ENCODE data around the gene CNKSR1.
A peak's percentile ranks its signal among the peaks of the same experiment; 100 is the strongest.

Gene CNKSR1

DNA sequence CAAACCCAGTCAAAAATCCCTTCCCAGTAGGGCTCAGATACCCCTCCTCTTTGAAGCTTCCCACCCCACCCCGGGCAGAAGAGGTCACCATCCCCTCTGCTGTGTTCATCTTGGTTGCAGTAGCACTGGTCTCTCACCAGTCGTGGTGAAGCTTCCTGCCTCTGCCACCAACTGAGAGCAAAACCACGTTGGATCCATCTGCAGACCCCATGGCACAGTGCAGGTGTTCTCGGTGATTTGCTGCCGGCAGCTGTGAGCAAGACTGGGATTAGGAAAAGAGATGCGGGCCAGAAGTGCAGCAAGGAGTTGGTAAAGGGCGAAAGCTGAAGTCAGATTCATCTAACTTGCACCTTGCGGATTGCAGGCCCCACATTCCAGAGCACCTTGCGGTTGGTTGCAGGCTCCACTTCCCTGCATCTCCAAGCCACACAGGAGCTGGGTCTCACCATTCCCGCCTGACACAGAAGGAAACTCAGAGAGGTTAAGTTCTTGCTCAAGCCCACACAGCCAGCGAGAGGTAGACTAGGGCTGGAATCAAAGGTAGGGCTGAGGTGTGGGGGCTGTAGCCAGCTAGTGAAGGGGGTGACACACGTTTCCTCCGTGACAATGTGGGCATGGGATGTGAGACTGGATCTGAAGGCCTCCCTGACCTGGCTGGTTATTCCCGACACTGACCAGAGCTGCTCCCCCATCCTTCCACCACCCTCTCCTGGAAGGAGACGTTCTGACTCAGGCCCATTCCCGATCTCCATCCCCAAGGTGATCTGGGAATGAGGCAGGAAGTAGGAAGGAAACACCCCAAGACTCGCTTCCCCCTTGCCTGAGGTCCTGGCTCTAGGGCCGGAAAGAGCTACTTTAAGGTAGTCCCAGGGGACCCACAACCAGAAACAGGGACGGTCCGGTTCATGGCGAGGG lies 21.7 kb upstream of the CNKSR1 start:
- DNase-seq (ENCODE audit: low spot score), result no peak
- H3K36me3 Mint-ChIP-seq (ENCODE audit: low read depth), result no peaks in the 10 kb centered on the region
- peaks cover 64% of the 10 kb centered on the region for H3K27me3 Mint-ChIP-seq (ENCODE audit: low read depth)
- H3K4me3 Mint-ChIP-seq, result no peak overlapping the region
- H3K4me1 Mint-ChIP-seq (ENCODE audit: low read depth), result peaks cover 3% of the 10 kb centered on the region
- H3K9me3 Mint-ChIP-seq, result no peaks in the 10 kb centered on the region
- H3K27ac Mint-ChIP-seq, result no peak overlapping the region

DNA sequence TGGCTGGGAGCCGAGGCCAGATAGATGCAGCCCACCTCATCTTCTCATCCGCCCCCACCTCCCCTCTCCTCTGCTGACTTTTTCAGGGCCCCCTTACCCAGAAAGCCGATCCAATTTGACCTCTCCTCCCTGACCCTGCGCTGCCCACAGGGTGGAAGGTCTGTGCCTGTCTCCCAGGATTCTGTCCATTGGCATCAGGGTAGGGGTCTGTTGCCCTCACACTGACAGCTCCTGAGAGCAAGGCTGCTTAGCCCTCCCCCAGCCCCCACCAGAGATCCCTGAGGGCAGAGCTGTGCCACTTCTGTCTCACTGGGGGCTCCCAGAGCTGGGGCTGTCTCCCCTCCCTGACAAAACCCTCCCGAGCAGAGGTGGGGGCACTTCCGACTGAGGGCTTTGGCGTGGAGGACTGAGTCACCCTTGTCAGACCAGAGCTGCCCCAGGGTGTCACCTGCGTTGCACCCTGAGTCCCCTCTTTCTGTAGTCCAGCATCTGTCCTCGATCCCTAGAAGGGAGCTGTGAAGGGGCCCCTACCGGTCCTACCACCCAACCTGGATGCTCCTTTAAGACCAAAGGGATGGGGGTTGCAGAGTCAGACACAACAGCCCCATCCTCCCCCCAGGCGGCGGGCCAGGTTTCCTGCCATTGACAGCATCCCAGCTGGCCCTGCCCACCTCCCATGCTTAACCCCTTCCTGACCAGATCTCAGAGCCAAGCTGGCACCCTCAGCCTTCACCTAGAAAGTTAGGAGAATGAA lies 20.8 kb upstream of the CNKSR1 start:
- Mint-ChIP-seq H3K4me3 (no peak overlapping the region), H3K27ac (no peak overlapping the region), H3K4me1 (ENCODE audit: low read depth) (peaks cover 3% of the 10 kb centered on the region), H3K9me3 (no peaks in the 10 kb centered on the region), H3K27me3 (ENCODE audit: low read depth) (peaks cover 67% of the 10 kb centered on the region), H3K36me3 (ENCODE audit: low read depth) (no peaks in the 10 kb centered on the region)
- DNase-seq (ENCODE audit: low spot score), result no peak

DNA sequence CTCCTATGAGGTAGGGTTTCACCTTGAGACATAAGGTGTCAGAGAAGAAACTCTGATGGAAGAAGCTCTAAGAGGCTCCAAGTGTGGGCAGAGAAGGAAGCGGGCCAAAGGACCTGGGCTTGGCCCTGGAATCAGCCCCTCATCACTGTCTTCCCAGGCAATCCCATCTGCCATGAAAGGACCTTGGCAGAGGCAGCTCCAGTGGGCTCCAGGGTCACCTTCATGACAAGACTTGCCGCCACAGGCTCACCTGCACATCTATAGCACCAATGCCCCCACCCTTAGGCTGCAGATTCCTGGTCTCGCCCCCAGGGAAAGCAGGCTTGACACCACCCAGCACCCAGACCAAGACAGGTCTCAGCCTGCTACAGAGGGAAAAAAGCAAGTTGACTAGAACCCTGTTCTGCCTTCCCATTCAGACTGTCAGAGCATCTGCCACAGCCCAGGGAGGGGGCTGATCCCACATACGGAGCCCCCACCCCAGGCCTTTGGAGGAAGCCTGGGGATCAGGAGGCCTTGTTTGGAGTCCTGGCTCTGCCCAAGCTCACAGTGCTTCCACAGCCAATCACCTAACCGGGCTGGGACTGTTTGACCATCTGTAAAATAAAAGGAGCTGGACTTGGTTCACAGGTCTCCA lies 18.9 kb upstream of the CNKSR1 start:
- Mint-ChIP-seq H3K36me3 (ENCODE audit: low read depth) (no peaks in the 10 kb centered on the region), H3K9me3 (no peaks in the 10 kb centered on the region), H3K27me3 (ENCODE audit: low read depth) (peaks cover 67% of the 10 kb centered on the region), H3K27ac (no peak overlapping the region), H3K4me1 (ENCODE audit: low read depth) (peaks cover 6% of the 10 kb centered on the region), H3K4me3 (no peak overlapping the region)
- DNase-seq (ENCODE audit: low spot score), result no peak

DNA sequence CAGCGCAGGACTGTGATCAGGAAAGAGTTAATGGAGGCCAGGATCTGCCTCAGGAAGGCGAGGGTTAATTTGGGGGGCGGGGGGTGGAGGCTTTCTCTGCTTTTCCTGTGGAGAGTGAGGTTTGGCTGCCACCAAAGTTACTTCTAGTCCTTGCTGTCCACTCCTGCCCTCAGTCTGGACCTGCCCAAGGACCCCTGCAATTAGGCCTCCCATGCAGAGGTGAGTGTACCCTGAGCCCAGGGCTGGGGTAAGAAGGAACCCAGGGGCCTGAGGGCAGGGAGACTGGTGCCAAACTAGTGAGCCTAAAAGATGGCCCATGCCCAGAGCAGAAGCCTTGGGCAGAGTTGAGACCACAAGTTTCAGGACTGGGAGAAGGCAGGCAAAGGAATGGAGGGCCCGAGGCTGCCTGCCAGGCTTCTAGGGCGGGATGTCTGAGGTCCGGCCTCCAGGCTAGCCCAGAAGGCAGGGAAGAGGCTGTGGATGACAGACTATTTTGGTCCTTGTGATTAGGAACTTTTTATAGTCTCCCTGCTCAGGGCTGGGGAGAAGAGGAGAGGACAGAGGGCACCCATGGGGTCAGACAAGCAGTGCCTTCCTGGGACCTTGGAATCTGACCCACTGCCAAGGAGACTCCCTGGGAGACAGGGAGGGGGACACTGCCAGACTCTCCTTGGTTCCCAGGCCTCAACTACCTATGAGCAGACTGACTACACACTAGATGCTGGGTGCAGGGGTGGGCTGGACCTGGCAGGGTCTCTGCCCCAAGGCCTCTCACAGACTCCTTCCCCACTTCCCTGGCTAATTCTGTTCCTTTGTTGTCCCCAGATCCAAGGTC lies 18.2 kb upstream of the CNKSR1 start, which contains the start of gene FAM110D:
TSS of gene FAM110D (plus strand) at position 172 of the 835 bp plus-strand sequence. CDS start 2,213 bp downstream, outside the sequence.
- Mint-ChIP-seq H3K9me3 (no peaks in the 10 kb centered on the region), H3K36me3 (ENCODE audit: low read depth) (no peaks in the 10 kb centered on the region), H3K27me3 (ENCODE audit: low read depth) (peaks cover 64% of the 10 kb centered on the region), H3K27ac (no peak within 1 kb of the TSS), H3K4me1 (ENCODE audit: low read depth) (peaks cover 8% of the 10 kb centered on the region), H3K4me3 (no peak within 1 kb of the TSS)
- DNase-seq (ENCODE audit: low spot score), result no peak

DNA sequence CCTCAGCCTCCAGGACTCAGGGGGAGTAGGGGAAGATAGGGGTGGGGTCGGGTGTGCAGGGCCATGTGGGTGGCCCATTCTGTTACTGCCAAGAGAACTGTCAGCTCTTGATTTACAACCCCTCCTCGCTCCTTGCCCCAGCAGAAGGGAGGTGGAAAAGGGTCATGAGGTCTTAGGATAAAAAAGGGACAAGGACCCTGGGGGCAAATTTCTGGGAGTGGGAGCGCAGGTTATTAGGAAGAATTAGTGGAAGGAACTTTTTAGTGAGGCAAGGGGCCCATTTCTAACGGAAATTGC lies 17.6 kb upstream of the CNKSR1 start:
- no peaks in the 10 kb centered on the region for H3K36me3 Mint-ChIP-seq (ENCODE audit: low read depth)
- H3K4me1 Mint-ChIP-seq (ENCODE audit: low read depth), result peaks cover 8% of the 10 kb centered on the region
- DNase-seq (ENCODE audit: low spot score), result no peak
- H3K27me3 Mint-ChIP-seq (ENCODE audit: low read depth), result peaks cover 62% of the 10 kb centered on the region
- no peaks in the 10 kb centered on the region for H3K9me3 Mint-ChIP-seq
- no peak overlapping the region for H3K4me3 Mint-ChIP-seq
- no peak overlapping the region for H3K27ac Mint-ChIP-seq

DNA sequence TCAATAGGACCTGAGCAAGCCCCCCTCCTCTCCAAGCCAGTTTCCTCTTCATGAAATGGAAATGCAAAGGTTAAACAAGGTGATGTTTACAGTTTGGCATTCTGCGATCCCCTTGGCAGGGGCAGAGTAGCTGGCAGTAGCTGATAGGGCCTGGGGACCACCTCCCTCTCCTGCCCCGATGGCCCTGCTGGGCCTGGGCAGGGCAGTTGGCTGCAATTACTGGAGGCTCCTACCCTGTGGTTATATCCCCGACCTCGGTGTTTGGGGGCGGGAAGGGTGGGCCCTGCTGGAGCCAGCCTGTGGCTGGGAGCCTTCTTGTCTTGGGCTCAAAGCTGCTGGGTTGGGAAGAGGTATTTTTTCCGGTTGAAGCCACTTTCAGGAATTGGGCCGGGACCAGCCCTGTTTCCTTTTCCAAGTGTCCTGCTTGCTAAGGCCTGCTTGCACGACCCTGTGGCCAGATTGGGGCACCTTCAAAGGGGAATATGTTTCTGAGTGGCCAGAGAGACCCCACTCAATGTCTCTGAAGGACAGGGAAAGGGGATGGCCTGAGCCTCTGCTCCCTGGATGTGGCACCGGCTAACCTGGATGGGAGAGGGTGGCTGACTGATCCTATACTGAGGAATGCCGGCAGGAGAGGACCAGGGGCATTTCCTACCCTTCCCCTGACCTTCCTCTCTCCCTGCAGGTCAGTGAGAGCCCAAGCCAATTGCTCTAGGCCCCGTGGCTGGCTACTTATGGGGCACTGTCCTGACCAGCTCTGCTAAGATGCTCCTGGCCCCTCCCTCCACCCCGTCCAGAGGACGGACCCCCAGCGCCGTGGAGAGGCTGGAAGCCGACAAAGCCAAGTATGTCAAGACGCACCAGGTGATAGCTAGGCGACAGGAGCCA lies 16.5 kb upstream of the CNKSR1 start:
- Mint-ChIP-seq H3K4me3 (no peak overlapping the region), H3K4me1 (ENCODE audit: low read depth) (peaks cover 17% of the 10 kb centered on the region), H3K27me3 (ENCODE audit: low read depth) (peaks cover 62% of the 10 kb centered on the region)

DNA sequence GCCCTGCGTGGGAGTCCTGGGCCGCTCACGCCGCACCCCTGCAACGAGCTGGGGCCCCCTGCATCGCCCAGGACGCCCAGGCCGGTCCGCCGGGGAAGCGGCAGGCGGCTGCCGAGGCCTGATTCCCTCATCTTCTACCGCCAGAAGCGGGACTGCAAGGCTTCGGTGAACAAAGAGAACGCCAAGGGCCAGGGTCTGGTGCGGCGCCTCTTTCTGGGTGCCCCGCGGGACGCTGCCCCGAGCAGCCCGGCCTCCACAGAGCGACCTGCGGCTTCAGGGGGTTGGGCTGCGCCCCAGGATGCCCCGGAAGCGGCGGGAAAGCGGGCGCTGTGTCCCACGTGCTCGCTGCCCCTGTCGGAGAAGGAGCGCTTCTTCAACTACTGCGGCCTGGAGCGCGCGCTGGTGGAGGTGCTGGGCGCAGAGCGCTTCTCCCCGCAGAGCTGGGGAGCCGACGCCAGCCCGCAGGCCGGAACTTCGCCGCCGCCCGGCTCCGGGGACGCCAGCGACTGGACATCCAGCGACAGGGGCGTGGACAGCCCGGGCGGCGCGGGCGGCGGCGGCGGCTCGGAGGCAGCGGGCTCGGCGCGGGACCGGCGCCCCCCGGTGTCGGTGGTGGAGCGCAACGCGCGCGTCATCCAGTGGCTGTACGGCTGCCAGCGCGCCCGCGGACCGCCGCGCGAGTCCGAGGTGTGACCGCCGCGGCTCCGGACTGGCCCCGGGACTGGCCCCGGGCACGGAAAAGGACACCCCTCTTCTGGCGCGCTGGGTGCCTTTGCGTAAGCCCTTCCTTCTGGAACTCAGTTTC lies 15.7 kb upstream of the CNKSR1 start:
- Mint-ChIP-seq H3K4me1 (ENCODE audit: low read depth) (peaks cover 18% of the 10 kb centered on the region), H3K27ac (no peak overlapping the region), H3K36me3 (ENCODE audit: low read depth) (no peaks in the 10 kb centered on the region), H3K9me3 (no peaks in the 10 kb centered on the region), H3K4me3 (peak overlapping the region; percentile 79), H3K27me3 (ENCODE audit: low read depth) (peaks cover 64% of the 10 kb centered on the region)
- peak; percentile 44 for DNase-seq (ENCODE audit: low spot score)

More for the DNA sequence above, 16.5 kb upstream of the CNKSR1 start:
- H3K9me3 Mint-ChIP-seq, result no peaks in the 10 kb centered on the region
- H3K36me3 Mint-ChIP-seq (ENCODE audit: low read depth), result no peaks in the 10 kb centered on the region
- no peak for DNase-seq (ENCODE audit: low spot score)
- H3K27ac Mint-ChIP-seq, result no peak overlapping the region

DNA sequence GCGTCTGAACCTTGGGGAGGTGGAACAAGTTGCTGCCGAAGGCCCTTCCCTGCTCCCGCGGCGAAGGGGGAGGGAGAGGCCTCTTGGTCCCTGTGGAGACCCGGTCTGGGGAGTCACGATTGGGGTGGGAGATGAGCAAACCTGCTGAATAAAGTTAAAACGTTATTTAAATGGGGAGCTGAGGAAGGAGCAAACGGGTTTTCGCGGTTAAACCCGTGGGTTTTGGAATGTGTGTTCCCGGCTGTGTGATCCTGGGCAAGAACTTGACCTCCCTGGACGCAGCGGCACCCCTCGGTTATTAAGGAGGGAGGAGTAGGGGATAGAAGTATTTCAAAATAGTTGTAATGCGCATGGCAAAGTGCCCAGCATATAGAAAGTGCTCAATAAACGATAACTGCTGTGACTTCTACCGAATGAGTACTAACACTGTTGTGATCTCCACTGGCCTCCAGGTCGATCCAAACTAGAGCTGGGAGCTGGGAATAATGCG lies 15.0 kb upstream of the CNKSR1 start:
- no peak for DNase-seq (ENCODE audit: low spot score)
- Mint-ChIP-seq H3K27ac (no peak overlapping the region), H3K27me3 (ENCODE audit: low read depth) (peaks cover 61% of the 10 kb centered on the region), H3K9me3 (no peaks in the 10 kb centered on the region), H3K4me1 (ENCODE audit: low read depth) (peaks cover 21% of the 10 kb centered on the region), H3K36me3 (ENCODE audit: low read depth) (no peaks in the 10 kb centered on the region), H3K4me3 (peak overlapping the region; percentile 79)

DNA sequence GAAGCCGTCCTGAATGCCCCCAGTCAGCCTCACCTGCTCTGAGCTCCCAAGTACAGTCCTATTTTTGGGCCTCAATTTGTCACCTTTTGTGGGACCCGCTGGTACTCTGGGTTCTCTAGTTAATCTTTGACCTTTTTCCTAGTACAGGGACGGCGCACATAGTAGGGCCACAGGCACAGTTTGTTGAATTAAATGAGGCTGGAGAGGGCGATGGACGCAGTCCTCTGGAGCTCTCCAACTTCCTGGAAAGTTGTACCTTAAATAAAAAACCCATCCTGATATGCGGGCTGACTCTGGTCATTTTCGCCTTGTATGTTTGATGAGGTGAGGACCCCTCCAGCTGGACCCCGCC lies 13.6 kb upstream of the CNKSR1 start:
- Mint-ChIP-seq H3K27ac (no peak overlapping the region), H3K27me3 (ENCODE audit: low read depth) (peaks cover 53% of the 10 kb centered on the region), H3K36me3 (ENCODE audit: low read depth) (no peaks in the 10 kb centered on the region), H3K4me1 (ENCODE audit: low read depth) (peaks cover 21% of the 10 kb centered on the region), H3K9me3 (no peaks in the 10 kb centered on the region), H3K4me3 (peak overlapping the region; percentile 34)
- DNase-seq (ENCODE audit: low spot score), result no peak

DNA sequence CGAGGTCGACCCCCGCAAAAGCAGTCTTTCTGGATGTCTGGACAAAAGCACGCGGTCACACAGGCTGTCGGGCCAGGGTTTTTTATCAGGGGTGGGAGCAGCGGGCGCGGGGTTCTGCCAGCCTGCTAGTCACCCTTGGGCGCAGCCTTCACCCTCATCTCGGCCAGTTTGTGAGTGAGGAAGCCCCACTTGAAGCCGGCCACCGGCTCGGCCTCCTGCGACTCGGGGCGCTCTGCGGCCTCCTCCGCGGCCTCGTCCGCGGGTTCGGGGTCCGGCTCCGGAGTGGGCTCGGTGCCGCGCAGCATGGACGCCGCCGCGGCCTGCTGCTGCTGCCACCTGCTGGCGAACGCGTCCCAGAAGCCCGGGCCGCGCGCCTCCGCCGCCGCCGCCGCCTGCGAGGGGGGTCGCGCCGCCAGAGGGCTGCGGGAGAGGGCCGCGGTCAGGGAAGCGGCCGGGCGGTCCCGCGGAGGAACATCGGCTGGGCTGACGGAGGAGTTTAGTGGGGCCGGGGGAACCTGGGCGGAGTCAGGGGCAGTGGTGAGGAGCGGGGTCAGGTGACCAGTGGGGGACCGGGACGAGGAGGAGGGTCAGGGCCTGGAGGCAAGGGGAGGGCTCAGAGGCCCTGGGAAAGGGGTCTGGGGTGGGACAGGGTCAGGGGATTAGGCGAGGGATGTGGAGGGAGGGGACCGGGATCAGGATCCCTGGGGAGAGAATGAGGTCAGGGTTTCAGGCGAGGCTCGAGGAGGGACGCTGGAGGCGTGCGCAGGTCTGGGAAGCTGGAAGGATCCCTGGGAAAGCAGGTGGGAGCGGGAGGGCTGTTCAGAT lies 13.0 kb upstream of the CNKSR1 start:
- peaks cover 49% of the 10 kb centered on the region for H3K27me3 Mint-ChIP-seq (ENCODE audit: low read depth)
- peaks cover 21% of the 10 kb centered on the region for H3K4me1 Mint-ChIP-seq (ENCODE audit: low read depth)
- no peaks in the 10 kb centered on the region for H3K9me3 Mint-ChIP-seq
- H3K27ac Mint-ChIP-seq, result no peak overlapping the region
- no peaks in the 10 kb centered on the region for H3K36me3 Mint-ChIP-seq (ENCODE audit: low read depth)
- peak overlapping the region; percentile 42 for H3K4me3 Mint-ChIP-seq
- peak; percentile 49 for DNase-seq (ENCODE audit: low spot score)

Data from T-helper 2 cell treated with Interferon-gamma antibody and Interleukin-4, amounts not matched to agents 5 μg/mL and 100 μg/mL, for 36 hours (primary cell).